ENCODE data around the gene UBALD1.

The UBALD1 gene

DNA sequence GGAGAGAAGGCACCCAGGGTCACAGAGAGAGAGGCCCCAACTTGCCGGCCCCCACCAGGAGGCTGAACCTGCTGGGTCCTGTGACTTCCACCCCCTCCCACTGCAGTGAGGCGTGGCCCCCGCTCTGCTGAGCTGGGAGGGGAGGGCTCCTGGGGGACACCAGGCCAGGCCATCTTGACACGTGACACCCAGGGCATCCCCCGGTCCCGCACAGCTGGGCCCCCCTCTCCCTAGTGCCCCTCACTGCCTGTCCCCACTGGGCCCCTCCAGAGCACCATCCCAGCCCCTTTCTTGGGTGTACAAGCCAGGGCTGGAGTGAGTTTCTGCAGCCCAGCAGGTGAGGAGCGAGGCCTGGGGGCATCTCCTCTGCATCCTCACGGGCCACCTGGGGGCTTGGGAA is 12.4 kb downstream of the UBALD1 start:
- TF ChIP-seq EZH2phosphoT487 (IDR thresholded peaks at IDR 0.05; ENCODE audit: borderline replicate concordance, low read length) = no peak
- TF ChIP-seq, protein P1, sequence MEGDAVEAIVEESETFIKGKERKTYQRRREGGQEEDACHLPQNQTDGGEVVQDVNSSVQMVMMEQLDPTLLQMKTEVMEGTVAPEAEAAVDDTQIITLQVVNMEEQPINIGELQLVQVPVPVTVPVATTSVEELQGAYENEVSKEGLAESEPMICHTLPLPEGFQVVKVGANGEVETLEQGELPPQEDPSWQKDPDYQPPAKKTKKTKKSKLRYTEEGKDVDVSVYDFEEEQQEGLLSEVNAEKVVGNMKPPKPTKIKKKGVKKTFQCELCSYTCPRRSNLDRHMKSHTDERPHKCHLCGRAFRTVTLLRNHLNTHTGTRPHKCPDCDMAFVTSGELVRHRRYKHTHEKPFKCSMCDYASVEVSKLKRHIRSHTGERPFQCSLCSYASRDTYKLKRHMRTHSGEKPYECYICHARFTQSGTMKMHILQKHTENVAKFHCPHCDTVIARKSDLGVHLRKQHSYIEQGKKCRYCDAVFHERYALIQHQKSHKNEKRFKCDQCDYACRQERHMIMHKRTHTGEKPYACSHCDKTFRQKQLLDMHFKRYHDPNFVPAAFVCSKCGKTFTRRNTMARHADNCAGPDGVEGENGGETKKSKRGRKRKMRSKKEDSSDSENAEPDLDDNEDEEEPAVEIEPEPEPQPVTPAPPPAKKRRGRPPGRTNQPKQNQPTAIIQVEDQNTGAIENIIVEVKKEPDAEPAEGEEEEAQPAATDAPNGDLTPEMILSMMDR (IDR thresholded peaks at IDR 0.05; ENCODE audit: low read depth, low read length, poor library complexity, severe bottlenecking) = no peak
- H3K4me1 ChIP-seq (ENCODE audit: control insufficient read depth, low read length) = no peaks in the 10 kb centered on the region
- H3K9me2 ChIP-seq (replicated peaks; ENCODE audit: control insufficient read depth, low read length) = no peaks in the 10 kb centered on the region
- no peak overlapping the region for H3K27ac ChIP-seq (ENCODE audit: low read depth, low read length)
- no peaks in the 10 kb centered on the region for H3K9me3 ChIP-seq (ENCODE audit: control insufficient read depth, insufficient read depth, low read length)
- no peaks in the 10 kb centered on the region for H3K79me2 ChIP-seq (ENCODE audit: control insufficient read depth, low read length)
- no peaks in the 10 kb centered on the region for H3K36me3 ChIP-seq (ENCODE audit: control insufficient read depth, low read length)
- no peak overlapping the region for H3K4me2 ChIP-seq (ENCODE audit: low read length)
- no peak overlapping the region for H3K4me3 ChIP-seq (ENCODE audit: low read length)
- no peaks in the 10 kb centered on the region for H4K20me1 ChIP-seq (ENCODE audit: control insufficient read depth, insufficient read depth, low read depth, low read length)
- no peaks in the 10 kb centered on the region; the same call in 1 of the 2 replicates for H3K27me3 ChIP-seq (ENCODE audit: control insufficient read depth, low read length)
- H3F3A ChIP-seq (ENCODE audit: control insufficient read depth, insufficient read depth) = no peaks in the 10 kb centered on the region

DNA sequence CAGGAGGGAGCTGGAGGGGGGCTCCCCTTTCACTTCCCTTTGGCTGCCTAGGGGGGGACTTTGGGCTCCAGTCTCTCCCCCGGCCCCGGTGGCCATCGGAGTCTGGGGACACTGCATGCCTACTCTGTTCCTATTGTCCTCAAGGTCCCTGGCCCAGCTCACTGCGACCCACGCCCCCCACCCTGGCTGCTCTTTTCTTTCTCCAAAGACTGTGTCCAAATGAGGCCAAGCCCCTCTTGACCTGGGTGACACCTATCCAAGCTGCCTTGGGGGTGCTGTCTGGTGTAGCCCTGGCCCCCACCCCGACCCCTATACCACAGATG is 12.9 kb downstream of the UBALD1 start:
- Histone ChIP-seq H3K4me2 (ENCODE audit: low read length) (no peak overlapping the region), H3K27me3 (ENCODE audit: control insufficient read depth, low read length) (no peaks in the 10 kb centered on the region; the same call in 1 of the 2 replicates), H3K9me3 (ENCODE audit: control insufficient read depth, insufficient read depth, low read length) (no peaks in the 10 kb centered on the region), H3K79me2 (ENCODE audit: control insufficient read depth, low read length) (no peaks in the 10 kb centered on the region), H3F3A (ENCODE audit: control insufficient read depth, insufficient read depth) (no peaks in the 10 kb centered on the region), H3K4me1 (ENCODE audit: control insufficient read depth, low read length) (no peaks in the 10 kb centered on the region), H3K36me3 (ENCODE audit: control insufficient read depth, low read length) (no peaks in the 10 kb centered on the region), H3K27ac (ENCODE audit: low read depth, low read length) (no peak overlapping the region), H4K20me1 (ENCODE audit: control insufficient read depth, insufficient read depth, low read depth, low read length) (no peaks in the 10 kb centered on the region), H3K9me2 (replicated peaks; ENCODE audit: control insufficient read depth, low read length) (no peaks in the 10 kb centered on the region), H3K4me3 (ENCODE audit: low read length) (no peak overlapping the region)
- TF ChIP-seq, protein P1 (IDR thresholded peaks at IDR 0.05; ENCODE audit: low read depth, low read length, poor library complexity, severe bottlenecking) = no peak
- TF ChIP-seq EZH2phosphoT487 (IDR thresholded peaks at IDR 0.05; ENCODE audit: borderline replicate concordance, low read length) = no peak

DNA sequence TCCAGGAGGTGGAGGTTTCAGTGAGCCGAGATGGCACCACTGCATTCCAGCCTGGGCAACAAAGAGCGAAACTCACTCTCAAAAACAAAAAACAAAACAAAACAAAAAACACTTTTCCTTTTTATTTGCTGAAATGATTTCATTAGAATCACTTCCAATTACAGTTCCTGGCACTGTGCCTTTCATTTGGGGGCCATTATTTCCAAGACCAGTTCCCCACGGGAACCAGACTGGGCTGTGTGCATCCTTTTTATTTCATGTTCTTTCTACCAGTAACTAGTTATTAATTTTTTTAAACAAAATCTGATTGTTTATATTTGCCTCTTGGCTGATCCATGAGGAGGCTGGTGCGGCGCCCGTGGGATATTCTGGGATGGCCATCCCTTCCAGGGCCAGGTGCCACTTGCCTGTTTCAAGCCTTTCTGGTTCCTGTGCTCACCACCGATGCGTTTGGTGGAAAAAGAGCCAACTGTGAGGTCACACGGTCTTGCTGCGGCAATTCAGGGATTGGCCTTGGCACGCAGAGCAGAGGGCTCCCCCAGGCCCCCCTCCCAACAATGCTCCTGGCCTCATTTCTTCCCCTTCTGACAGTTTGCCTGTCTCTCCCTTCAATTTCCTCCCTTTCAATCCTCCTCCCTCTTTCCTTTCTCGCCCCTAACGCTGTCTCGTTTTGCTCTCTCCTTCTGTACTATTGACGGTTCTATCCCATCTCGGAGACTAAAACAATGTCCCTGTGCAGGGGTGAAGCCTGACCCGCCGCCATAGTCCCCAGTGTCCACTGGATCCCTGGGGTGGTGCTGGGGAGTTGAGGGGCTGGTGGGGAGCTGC is 13.4 kb downstream of the UBALD1 start:
- no peaks in the 10 kb centered on the region; the same call in 1 of the 2 replicates for H3K27me3 ChIP-seq (ENCODE audit: control insufficient read depth, low read length)
- no peaks in the 10 kb centered on the region for H3K9me3 ChIP-seq (ENCODE audit: control insufficient read depth, insufficient read depth, low read length)
- H4K20me1 ChIP-seq (ENCODE audit: control insufficient read depth, insufficient read depth, low read depth, low read length) = no peaks in the 10 kb centered on the region
- no peak overlapping the region for H3K4me3 ChIP-seq (ENCODE audit: low read length)
- H3F3A ChIP-seq (ENCODE audit: control insufficient read depth, insufficient read depth) = no peaks in the 10 kb centered on the region
- no peaks in the 10 kb centered on the region for H3K79me2 ChIP-seq (ENCODE audit: control insufficient read depth, low read length)
- TF ChIP-seq, protein P1 (IDR thresholded peaks at IDR 0.05; ENCODE audit: low read depth, low read length, poor library complexity, severe bottlenecking) = no peak
- no peak for TF ChIP-seq EZH2phosphoT487 (IDR thresholded peaks at IDR 0.05; ENCODE audit: borderline replicate concordance, low read length)
- no peaks in the 10 kb centered on the region for H3K9me2 ChIP-seq (replicated peaks; ENCODE audit: control insufficient read depth, low read length)
- H3K27ac ChIP-seq (ENCODE audit: low read depth, low read length) = no peak overlapping the region
- H3K4me2 ChIP-seq (ENCODE audit: low read length) = no peak overlapping the region
- H3K36me3 ChIP-seq (ENCODE audit: control insufficient read depth, low read length) = no peaks in the 10 kb centered on the region
- no peaks in the 10 kb centered on the region for H3K4me1 ChIP-seq (ENCODE audit: control insufficient read depth, low read length)
